Right lobe of liver (tissue), 6 donors: ENCODE measurements around the gene DEDD. TPM values are rescaled to one million over a fixed set of nuclear protein-coding genes. Genes with fewer than 3 reads are reported as not detected.

ENCODE experiments used
- ATAC-seq, 4 donors: fragments of 200-7000 bp; cut with Tn5 transposase; one replicate each; pipeline ENCODE4 v1.9.1; 2020; ENCODE audit warnings: mild to moderate bottlenecking in 4 of 4, moderate library complexity in 4 of 4
- DNase-seq, 3 donors: peaks; one replicate each; pipeline ENCODE4 v3.0.0-alpha.2; 2020
- H3K27ac ChIP-seq, 3 donors: fragments of 200-600 bp; one replicate each; pipeline ENCODE4 v1.8.0; 2022
- H3K27me3 ChIP-seq, 2 donors: fragments of 200-600 bp; one replicate each; pipeline ENCODE4 v1.8.0; 2022
- H3K36me3 ChIP-seq, 4 donors: fragments of 200-600 bp; sonication (generic) in 1 of 4; one replicate each; pipeline versions ENCODE4 v1.5.1 to v1.8.0; 2017 to 2022; ENCODE audit warnings: control low read depth in 1 of 4
- H3K4me1 ChIP-seq, 4 donors: fragments of 200-600 bp; sonication (generic) in 1 of 4; one replicate each; pipeline versions ENCODE4 v1.5.1 to v1.8.0; 2017 to 2022; ENCODE audit warnings: control low read depth in 1 of 4
- H3K4me3 ChIP-seq, 3 donors: fragments of 200-600 bp; one replicate each; pipeline ENCODE4 v1.8.0; 2022
- H3K9me3 ChIP-seq, 4 donors: fragments of 200-600 bp; sonication (generic) in 1 of 4; one replicate each; pipeline versions ENCODE4 v1.5.1 to v1.8.0; 2017 to 2022; ENCODE audit warnings: control low read depth in 1 of 4
- POLR2A ChIP-seq: fragments of 450-650 bp; IDR thresholded peaks from one replicate; pipeline ENCODE4 v1.6.1; 2017; ENCODE audit warnings: antibody characterized with exemption, mild to moderate bottlenecking
- WGBS: methylation state at CpG from one replicate; pipeline ENCODE4 v1.1.6; 2018; ENCODE audit warnings: low coverage, low lambda C conversion rate; ENCODE audit not compliant: insufficient coverage; ENCODE audit errors: missing lambda C conversion rate; 5-methylcytosine and 5-hydroxymethylcytosine counted together
- intact Hi-C, 2 donors: fragments of 100-400 bp; cut with DNase I; formaldehyde crosslinking; loops; one replicate each; pipeline versions ENCODE4 v1.11.2 to v1.14.1; 2022
- total RNA-seq, 6 experiments: library from RNA; depleted of rRNA in 2 of 6; stranded (reverse); fragments of >200 nt in 2 of 6; fragmentation: NEBNext Ultra II Directional in 3 of 6; extraction: Animal tissue kit (Norgen Biotek cat#: 25700) in 3 of 6; gene quantifications; one replicate each; pipeline versions ENCODE4 v1.1.0 to v1.2.4, GENCODE V29; 2016 to 2023
- TF ChIP-seq, protein P1 (sequence below), 4 donors: fragments of 200-600 bp in 3 of 4; fragments of 450-650 bp in 1 of 4; IDR thresholded peaks; one replicate each; pipeline versions ENCODE4 v1.5.1 to v1.8.0; 2016 to 2022; ENCODE audit warnings: antibody characterized with exemption in 4 of 4, mild to moderate bottlenecking in 2 of 4
- donor health status: DM: no; HTN: yes; CAD: no.
- donor health status: DM: no; HTN: no; CAD: no.
- donor health status: DM: no; HTN: no; CAD: no.
- donor health status: DM: no; HTN: yes; CAD: no.
- donor health status: DM: no; HTN: yes; CAD: no.

Gene DEDD
- total RNA-seq, 6 experiments from 2014 or later: 13.8 to 22.0 (median 16.6) TPM

GRCh38 chr1:161106431-161106830 is 26.0 kb downstream of the DEDD start:
- no peaks in the 10 kb centered on the region for H3K4me1 ChIP-seq
- no peak overlapping the region for H3K4me3 ChIP-seq
- no peak for TF ChIP-seq POLR2A
- TF ChIP-seq, protein P1, sequence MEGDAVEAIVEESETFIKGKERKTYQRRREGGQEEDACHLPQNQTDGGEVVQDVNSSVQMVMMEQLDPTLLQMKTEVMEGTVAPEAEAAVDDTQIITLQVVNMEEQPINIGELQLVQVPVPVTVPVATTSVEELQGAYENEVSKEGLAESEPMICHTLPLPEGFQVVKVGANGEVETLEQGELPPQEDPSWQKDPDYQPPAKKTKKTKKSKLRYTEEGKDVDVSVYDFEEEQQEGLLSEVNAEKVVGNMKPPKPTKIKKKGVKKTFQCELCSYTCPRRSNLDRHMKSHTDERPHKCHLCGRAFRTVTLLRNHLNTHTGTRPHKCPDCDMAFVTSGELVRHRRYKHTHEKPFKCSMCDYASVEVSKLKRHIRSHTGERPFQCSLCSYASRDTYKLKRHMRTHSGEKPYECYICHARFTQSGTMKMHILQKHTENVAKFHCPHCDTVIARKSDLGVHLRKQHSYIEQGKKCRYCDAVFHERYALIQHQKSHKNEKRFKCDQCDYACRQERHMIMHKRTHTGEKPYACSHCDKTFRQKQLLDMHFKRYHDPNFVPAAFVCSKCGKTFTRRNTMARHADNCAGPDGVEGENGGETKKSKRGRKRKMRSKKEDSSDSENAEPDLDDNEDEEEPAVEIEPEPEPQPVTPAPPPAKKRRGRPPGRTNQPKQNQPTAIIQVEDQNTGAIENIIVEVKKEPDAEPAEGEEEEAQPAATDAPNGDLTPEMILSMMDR (IDR thresholded peaks at IDR 0.05): no peak
- H3K9me3 ChIP-seq: no peaks in the 10 kb centered on the region
- intact Hi-C loops: no loop called here
- 100% methylated on average over 1 of the region's 1 CpG for WGBS
- DNase-seq: no peak
- H3K27me3 ChIP-seq: no peaks in the 10 kb centered on the region
- H3K27ac ChIP-seq: no peak overlapping the region
- peaks cover 0 to 10% (median 7%) of the 10 kb centered on the region in 4 donors for H3K36me3 ChIP-seq
- ATAC-seq: no peak

- ATAC-seq (no peak), DNase-seq (no peak)
- intact Hi-C loops: no loop called here
- WGBS: 76% methylated on average over 2 of the region's 2 CpGs
- Histone ChIP-seq H3K27ac (no peak overlapping the region), H3K4me1 (peaks cover 0 to 11% (median 2%) of the 10 kb centered on the region in 4 donors), H3K27me3 (no peaks in the 10 kb centered on the region), H3K4me3 (no peak overlapping the region), H3K36me3 (peaks cover 0 to 26% (median 12%) of the 10 kb centered on the region in 4 donors), H3K9me3 (no peaks in the 10 kb centered on the region)
- no peak for TF ChIP-seq POLR2A
- TF ChIP-seq, protein P1 (IDR thresholded peaks at IDR 0.05): no peak
Observed at GRCh38 chr1:161100556-161100955, 31.9 kb downstream of the DEDD start.

GRCh38 chr1:161099090-161099802 is 33.2 kb downstream of the DEDD start:
- peak overlapping the region; percentile 66 to 84 (median 71) for H3K4me3 ChIP-seq
- WGBS: 70% methylated on average over 7 of the region's 9 CpGs
- no peak for DNase-seq

GRCh38 chr1:161098210-161099068 is 34.0 kb downstream of the DEDD start, which contains the start of gene KLHDC9:
TSS of gene KLHDC9 (plus strand) at chr1:161098361. CDS start at chr1:161098536, 175 bp downstream.
- DNase-seq: peak; percentile 87 to 91 (median 91)
- no peak for TF ChIP-seq POLR2A
- TF ChIP-seq, protein P1 (IDR thresholded peaks at IDR 0.05): peak in 1 of 4 donors; percentile 18
- intact Hi-C loops: loop anchor here in 1 of 2 donors (5.0 kb wide), 1 partner anchor 106 kb away; no protein-coding TSS in a partner anchor
- peak within 1 kb of the TSS; percentile 66 to 84 (median 71) for H3K4me3 ChIP-seq
- H3K27me3 ChIP-seq: no peaks in the 10 kb centered on the region
- H3K36me3 ChIP-seq: peaks cover 0 to 26% (median 12%) of the 10 kb centered on the region in 4 donors
- peaks cover 0 to 11% (median 2%) of the 10 kb centered on the region in 4 donors for H3K4me1 ChIP-seq
- WGBS: 0% methylated on average over 3 of the region's 71 CpGs
- H3K27ac ChIP-seq: peak within 1 kb of the TSS in 1 of 3 donors; percentile 40
- peak; percentile 89 to 92 (median 89) for ATAC-seq
- H3K9me3 ChIP-seq: no peaks in the 10 kb centered on the region

More at GRCh38 chr1:161099090-161099802, 33.2 kb downstream of the DEDD start:
- intact Hi-C loops: loop anchor here in 1 of 2 donors (5.0 kb wide), 1 partner anchor 107 kb away; no protein-coding TSS in a partner anchor
- Histone ChIP-seq H3K4me1 (peaks cover 0 to 11% (median 2%) of the 10 kb centered on the region in 4 donors), H3K27me3 (no peaks in the 10 kb centered on the region), H3K36me3 (peaks cover 0 to 26% (median 12%) of the 10 kb centered on the region in 4 donors), H3K27ac (no peak overlapping the region), H3K9me3 (no peaks in the 10 kb centered on the region)
- peak in 1 of 4 donors; percentile 4 for ATAC-seq
- TF ChIP-seq, protein P1 (IDR thresholded peaks at IDR 0.05): no peak
- TF ChIP-seq POLR2A: no peak
